ENCODE results near the gene GRM7.

GRM7 gene

GRCh38 chr3:7709376-7710082 lies 848.6 kb downstream of the GRM7 start:
- no peak overlapping the region for H3K4me3 ChIP-seq (ENCODE audit: low read length)
- no peak for DNase-seq (ENCODE audit: low read depth)
- TF ChIP-seq CTCF (conservative IDR thresholded peaks at IDR 0.05; ENCODE audit: low read depth, low read length): no peak

- TF ChIP-seq CTCF (conservative IDR thresholded peaks at IDR 0.05; ENCODE audit: low read depth, low read length): no peak
- no peak for DNase-seq (ENCODE audit: low read depth)
- no peak overlapping the region for H3K4me3 ChIP-seq (ENCODE audit: low read length)
Observed at GRCh38 chr3:7710284-7710683, 849.4 kb downstream of the GRM7 start.

- no peak for TF ChIP-seq CTCF (conservative IDR thresholded peaks at IDR 0.05; ENCODE audit: low read depth, low read length)
- H3K4me3 ChIP-seq (ENCODE audit: low read length): no peak overlapping the region
Observed at GRCh38 chr3:7713724-7714123, 852.8 kb downstream of the GRM7 start.

GRCh38 chr3:7720649-7721297 lies 859.9 kb downstream of the GRM7 start:
- no peak overlapping the region for H3K4me3 ChIP-seq (ENCODE audit: low read length)
- TF ChIP-seq CTCF (conservative IDR thresholded peaks at IDR 0.05; ENCODE audit: low read depth, low read length): no peak
- DNase-seq (ENCODE audit: low read depth): no peak

More at GRCh38 chr3:7713724-7714123, 852.8 kb downstream of the GRM7 start:
- DNase-seq (ENCODE audit: low read depth): no peak

GRCh38 chr3:7721869-7722268 lies 861.0 kb downstream of the GRM7 start:
- H3K4me3 ChIP-seq (ENCODE audit: low read length): no peak overlapping the region
- TF ChIP-seq CTCF (conservative IDR thresholded peaks at IDR 0.05; ENCODE audit: low read depth, low read length): no peak
- DNase-seq (ENCODE audit: low read depth): no peak

GRCh38 chr3:7728566-7729519 lies 867.9 kb downstream of the GRM7 start:
- H3K4me3 ChIP-seq (ENCODE audit: low read length): no peak overlapping the region
- TF ChIP-seq CTCF (conservative IDR thresholded peaks at IDR 0.05; ENCODE audit: low read depth, low read length): no peak
- DNase-seq (ENCODE audit: low read depth): no peak
